ENCODE data around the gene MTARC2.

MTARC2 gene

GRCh38 chr1:220797044-220797443 lies 48.9 kb downstream of the MTARC2 start:
- Histone ChIP-seq H3K4me2 (no peak overlapping the region), H3K4me1 (no peaks in the 10 kb centered on the region), H3K9ac (no peak overlapping the region), H3K4me3 (no peak overlapping the region), H4K20me1 (no peaks in the 10 kb centered on the region), H3K9me3 (replicated peaks in 1 of 11) (no peaks in the 10 kb centered on the region), H3K27me3 (no peaks in the 10 kb centered on the region), H3K36me3 (no peaks in the 10 kb centered on the region), H3K27ac (no peak overlapping the region)
- TF ChIP-seq Cebpa-rat (IDR thresholded peaks at IDR 0.05) = no peak

GRCh38 chr1:220797553-220797952 lies 49.4 kb downstream of the MTARC2 start:
- no peak for TF ChIP-seq Cebpa-rat (IDR thresholded peaks at IDR 0.05)
- Histone ChIP-seq H3K36me3 (no peaks in the 10 kb centered on the region), H3K9ac (no peak overlapping the region), H3K4me1 (no peaks in the 10 kb centered on the region), H3K27ac (no peak overlapping the region), H3K27me3 (no peaks in the 10 kb centered on the region), H3K4me2 (no peak overlapping the region), H3K4me3 (no peak overlapping the region), H4K20me1 (no peaks in the 10 kb centered on the region), H3K9me3 (replicated peaks in 1 of 11) (peaks cover under 1 to 4% (median 3%) of the 10 kb centered on the region in 11 experiments; a peak in 16 of 22 replicates)

- no peaks in the 10 kb centered on the region for H3K27me3 ChIP-seq
- no peak overlapping the region for H3K4me3 ChIP-seq
- no peaks in the 10 kb centered on the region for H3K36me3 ChIP-seq
- no peaks in the 10 kb centered on the region for H3K4me1 ChIP-seq
- no peak overlapping the region for H3K27ac ChIP-seq
- TF ChIP-seq Cebpa-rat (IDR thresholded peaks at IDR 0.05) = no peak
- no peak overlapping the region for H3K4me2 ChIP-seq
- H3K9me3 ChIP-seq (replicated peaks in 1 of 11) = peaks cover 8 to 12% (median 11%) of the 10 kb centered on the region in 11 experiments; a peak in 21 of 22 replicates
- no peak overlapping the region for H3K9ac ChIP-seq
- no peaks in the 10 kb centered on the region for H4K20me1 ChIP-seq
These were observed 50.2 kb downstream of the MTARC2 start for GRCh38 chr1:220798338-220798737.

GRCh38 chr1:220800262-220800661 lies 52.1 kb downstream of the MTARC2 start:
- H3K36me3 ChIP-seq = no peaks in the 10 kb centered on the region
- TF ChIP-seq Cebpa-rat (IDR thresholded peaks at IDR 0.05) = no peak

DNA sequence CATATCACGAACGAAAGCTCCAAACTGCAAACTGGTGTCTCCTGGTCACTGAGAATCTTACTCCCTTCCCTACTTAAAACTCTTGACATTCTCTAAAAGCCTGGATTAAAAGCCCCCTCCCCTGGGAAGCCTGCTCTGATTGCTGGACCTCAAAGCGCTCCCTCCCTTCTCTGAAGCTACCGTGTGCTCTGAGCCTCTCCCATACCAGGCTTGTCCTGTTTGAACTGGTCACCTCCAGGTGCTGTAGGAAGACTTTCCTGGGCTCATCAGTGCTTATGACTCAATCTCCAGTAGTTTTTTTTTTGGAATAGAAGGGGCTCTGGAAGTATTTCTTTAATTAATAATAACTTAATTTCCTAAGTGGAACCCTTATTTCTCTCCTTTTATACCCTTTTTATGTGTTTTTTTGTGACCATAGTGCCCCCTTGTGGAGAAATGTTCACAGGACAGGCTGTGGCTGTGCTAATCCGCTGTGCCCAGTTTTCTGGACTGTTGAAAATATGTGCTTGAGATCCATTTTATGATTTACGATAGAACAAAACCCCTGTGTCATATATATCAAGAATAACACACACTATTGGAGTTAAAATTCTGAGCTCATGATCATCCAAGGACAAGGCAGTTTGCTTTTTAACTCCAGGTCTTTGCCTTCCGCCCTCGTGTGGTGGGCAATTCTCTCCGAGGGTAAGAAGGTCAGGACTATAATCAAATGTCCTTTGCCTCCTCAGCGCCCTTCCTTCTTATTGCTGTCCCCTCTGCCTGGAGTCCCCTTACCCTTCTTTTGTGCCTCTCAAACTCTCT lies 55.5 kb downstream of the MTARC2 start:
- H3K4me2 ChIP-seq = no peak overlapping the region
- no peak for TF ChIP-seq Cebpa-rat (IDR thresholded peaks at IDR 0.05)
- peaks cover 10 to 17% (median 14%) of the 10 kb centered on the region in 11 experiments; a peak in 21 of 22 replicates for H3K9me3 ChIP-seq (replicated peaks in 1 of 11)
- H3K27me3 ChIP-seq = no peaks in the 10 kb centered on the region
- no peaks in the 10 kb centered on the region for H3K4me1 ChIP-seq
- H4K20me1 ChIP-seq = no peaks in the 10 kb centered on the region
- H3K27ac ChIP-seq = no peak overlapping the region
- H3K9ac ChIP-seq = no peak overlapping the region
- no peaks in the 10 kb centered on the region for H3K36me3 ChIP-seq
- no peak overlapping the region for H3K4me3 ChIP-seq

More at GRCh38 chr1:220800262-220800661, 52.1 kb downstream of the MTARC2 start:
- Histone ChIP-seq H3K4me3 (no peak overlapping the region), H4K20me1 (no peaks in the 10 kb centered on the region), H3K4me2 (no peak overlapping the region), H3K9ac (no peak overlapping the region), H3K4me1 (no peaks in the 10 kb centered on the region), H3K27me3 (no peaks in the 10 kb centered on the region), H3K9me3 (replicated peaks in 1 of 11) (peaks cover 10 to 17% (median 14%) of the 10 kb centered on the region in 11 experiments; a peak in 21 of 22 replicates), H3K27ac (no peak overlapping the region)

- H3K4me3 ChIP-seq = no peak overlapping the region
- no peak overlapping the region for H3K4me2 ChIP-seq
- H3K27ac ChIP-seq = no peak overlapping the region
- H3K27me3 ChIP-seq = no peaks in the 10 kb centered on the region
- H3K9me3 ChIP-seq (replicated peaks in 1 of 11) = peaks cover 10 to 17% (median 14%) of the 10 kb centered on the region in 11 experiments; a peak in 21 of 22 replicates
- H3K4me1 ChIP-seq = no peaks in the 10 kb centered on the region
- no peak overlapping the region for H3K9ac ChIP-seq
- no peaks in the 10 kb centered on the region for H4K20me1 ChIP-seq
- no peak for TF ChIP-seq Cebpa-rat (IDR thresholded peaks at IDR 0.05)
- no peaks in the 10 kb centered on the region for H3K36me3 ChIP-seq
These were observed 56.1 kb downstream of the MTARC2 start for GRCh38 chr1:220804202-220804586.

- Histone ChIP-seq H3K9me3 (replicated peaks in 1 of 11) (peaks cover 10 to 17% (median 14%) of the 10 kb centered on the region in 11 experiments; a peak in 21 of 22 replicates), H3K27me3 (no peaks in the 10 kb centered on the region), H3K27ac (no peak overlapping the region), H3K9ac (no peak overlapping the region), H3K4me2 (no peak overlapping the region), H4K20me1 (no peaks in the 10 kb centered on the region), H3K36me3 (no peaks in the 10 kb centered on the region), H3K4me1 (peaks cover 0 to 6% (median 5%) of the 10 kb centered on the region in 10 experiments; a peak in 10 of 20 replicates), H3K4me3 (no peak overlapping the region)
- TF ChIP-seq Cebpa-rat (IDR thresholded peaks at IDR 0.05) = no peak
These were observed 58.3 kb downstream of the MTARC2 start for GRCh38 chr1:220806408-220806807.

- Histone ChIP-seq H4K20me1 (no peaks in the 10 kb centered on the region), H3K36me3 (no peaks in the 10 kb centered on the region), H3K4me1 (peaks cover 0 to 6% (median 5%) of the 10 kb centered on the region in 10 experiments; a peak in 10 of 20 replicates), H3K4me3 (no peak overlapping the region), H3K27ac (no peak overlapping the region), H3K9me3 (replicated peaks in 1 of 11) (peaks cover 8 to 11% (median 9%) of the 10 kb centered on the region in 11 experiments; a peak in 21 of 22 replicates), H3K9ac (no peak overlapping the region), H3K27me3 (no peaks in the 10 kb centered on the region), H3K4me2 (no peak overlapping the region)
- TF ChIP-seq Cebpa-rat (IDR thresholded peaks at IDR 0.05) = no peak
These were observed 59.6 kb downstream of the MTARC2 start for GRCh38 chr1:220807726-220808125.

DNA sequence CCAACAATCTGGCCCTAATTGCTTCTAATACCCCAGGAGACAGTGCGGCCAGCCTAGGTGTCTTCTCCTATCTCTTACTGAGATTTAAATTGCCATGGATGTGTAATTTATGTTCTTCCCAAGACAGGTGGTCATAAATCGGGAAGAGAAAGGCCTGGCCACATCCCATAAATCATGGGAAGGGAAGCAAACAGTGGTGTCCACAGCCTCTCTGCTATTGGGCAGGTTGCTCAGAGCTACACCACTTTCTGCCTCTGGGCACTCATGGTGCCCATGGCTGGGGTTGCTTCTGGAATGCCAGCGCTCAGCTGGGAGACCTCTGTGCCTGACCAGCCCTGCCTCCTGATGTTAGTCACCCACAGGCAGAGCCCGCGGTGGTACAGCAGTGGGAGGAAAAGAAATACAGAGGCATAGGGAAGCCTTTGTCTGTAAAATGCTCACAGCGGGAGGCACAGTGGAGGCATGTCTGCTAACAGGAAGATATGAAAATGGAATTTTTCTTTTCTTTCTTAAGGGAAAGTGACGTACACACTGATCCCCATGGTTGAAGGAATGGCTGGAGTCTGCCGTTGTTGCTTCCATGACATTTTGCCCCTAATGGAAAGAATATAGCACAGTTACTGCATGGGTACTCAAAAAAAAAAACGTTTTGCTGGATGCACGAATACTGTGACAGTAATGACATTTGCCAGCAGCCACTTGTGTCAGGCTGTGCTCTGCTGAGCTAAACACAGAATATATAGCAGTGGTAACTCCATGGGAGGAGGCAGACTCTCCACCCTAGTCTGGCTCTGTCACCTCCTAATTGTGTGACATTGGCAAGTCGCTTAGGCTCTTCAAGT lies 60.4 kb downstream of the MTARC2 start:
- Histone ChIP-seq H4K20me1 (no peaks in the 10 kb centered on the region), H3K27ac (no peak overlapping the region), H3K9me3 (replicated peaks in 1 of 11) (peaks cover 0 to 3% (median under 1%) of the 10 kb centered on the region in 11 experiments; a peak in 12 of 22 replicates), H3K9ac (no peak overlapping the region), H3K4me2 (no peak overlapping the region), H3K4me3 (no peak overlapping the region), H3K27me3 (no peaks in the 10 kb centered on the region), H3K36me3 (no peaks in the 10 kb centered on the region), H3K4me1 (peaks cover 0 to 6% (median 5%) of the 10 kb centered on the region in 10 experiments; a peak in 10 of 20 replicates)
- no peak for TF ChIP-seq Cebpa-rat (IDR thresholded peaks at IDR 0.05)

All from BLaER1 treated with 17β-estradiol and CSF1 and Interleukin-3, amounts not matched to agents 10 nM and 100 nM (cell line).